GM21717 (cell line): Measurements from ENCODE around the gene DUOXA2.
"Not testable (repeated sequence)": the region's sequence is repeated elsewhere in the genome, so short reads cannot be mapped to it uniquely, and the experiment has no call there.

Source experiments
- ATAC-seq: cut with Tn5 transposase; IDR thresholded peaks from one replicate; pipeline ENCODE4 v1.9.1; 2021; ENCODE audit warnings: mild to moderate bottlenecking, moderate library complexity; ENCODE audit not compliant: unreplicated experiment

DUOXA2 gene

GRCh38 chr15:45134682-45135604 lies 20.8 kb downstream of the DUOXA2 start:
- no peak for ATAC-seq

- not testable (repeated sequence) for ATAC-seq
Observed at GRCh38 chr15:45135705-45136377, 21.7 kb downstream of the DUOXA2 start.

- no peak for ATAC-seq
Observed at GRCh38 chr15:45136378-45136764, 22.2 kb downstream of the DUOXA2 start.

- ATAC-seq = no peak
Observed at GRCh38 chr15:45137703-45138102, 23.6 kb downstream of the DUOXA2 start.

- no peak for ATAC-seq
Observed at GRCh38 chr15:45138814-45139765, 25.0 kb downstream of the DUOXA2 start.

GRCh38 chr15:45139770-45140169 lies 25.6 kb downstream of the DUOXA2 start:
- no peak for ATAC-seq

- ATAC-seq = no peak
Observed at GRCh38 chr15:45140557-45141250, 26.6 kb downstream of the DUOXA2 start.

GRCh38 chr15:45141386-45141785 lies 27.3 kb downstream of the DUOXA2 start:
- ATAC-seq = no peak

- ATAC-seq = no peak
Observed at GRCh38 chr15:45143056-45143455, 28.9 kb downstream of the DUOXA2 start.

GRCh38 chr15:45143946-45144345 lies 29.8 kb downstream of the DUOXA2 start:
- ATAC-seq = no peak

GRCh38 chr15:45144775-45145174 lies 30.6 kb downstream of the DUOXA2 start:
- no peak for ATAC-seq

- ATAC-seq = no peak
Observed at GRCh38 chr15:45146405-45146804, 32.3 kb downstream of the DUOXA2 start.

GRCh38 chr15:45147606-45148005 lies 33.5 kb downstream of the DUOXA2 start:
- ATAC-seq = no peak

- no peak for ATAC-seq
Observed at GRCh38 chr15:45148076-45149059, 34.2 kb downstream of the DUOXA2 start.

GRCh38 chr15:45149060-45149459 lies 34.9 kb downstream of the DUOXA2 start:
- ATAC-seq = no peak

- no peak for ATAC-seq
Observed at GRCh38 chr15:45150481-45150880, 36.4 kb downstream of the DUOXA2 start.

- no peak for ATAC-seq
Observed at GRCh38 chr15:45150997-45151396, 36.9 kb downstream of the DUOXA2 start.

GRCh38 chr15:45151998-45152828 lies 38.1 kb downstream of the DUOXA2 start:
- ATAC-seq = no peak
